ENCODE data around the gene ERFL. TPM values are rescaled to one million over a fixed set of nuclear protein-coding genes. Genes with fewer than 3 reads are reported as not detected.
A peak's percentile ranks its signal among the peaks of the same experiment; 100 is the strongest.

Gene ERFL
- total RNA-seq, 2 donors from 2014 or later, result not detected

DNA sequence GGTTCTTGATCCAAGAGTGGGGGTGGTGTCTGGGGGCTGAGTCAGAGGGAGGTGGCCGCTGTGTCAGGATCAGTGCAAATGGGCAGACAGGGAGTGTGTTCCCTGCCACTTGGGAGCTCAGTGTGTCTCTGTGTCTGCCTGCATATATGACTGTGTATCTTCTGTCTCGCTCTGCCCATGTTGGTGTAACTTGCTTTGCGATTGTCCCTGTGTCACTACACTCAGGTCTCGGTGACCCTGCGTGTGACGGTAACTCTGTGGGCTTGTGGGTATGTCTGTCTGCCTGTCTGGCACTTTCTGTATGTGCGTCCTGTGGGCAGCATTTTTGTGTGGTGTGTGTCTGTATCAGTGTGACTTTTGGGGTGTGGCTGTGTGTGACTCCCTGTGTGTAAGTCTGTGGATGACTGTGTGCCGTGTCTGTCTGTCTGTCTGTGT is 8.2 kb upstream of the ERFL start:
- no peak overlapping the region for H3K4me3 ChIP-seq
- H3K9me3 ChIP-seq, result no peaks in the 10 kb centered on the region
- no peaks in the 10 kb centered on the region for H3K36me3 ChIP-seq
- H3K27ac ChIP-seq, result no peak overlapping the region
- DNase-seq (ENCODE audit: low spot score), result no peak
- peaks cover 2 to 29% of the 10 kb centered on the region in 2 donors for H3K27me3 ChIP-seq
- peaks cover 0 to 21% of the 10 kb centered on the region in 2 donors for H3K4me1 ChIP-seq
- TF ChIP-seq, protein P1, sequence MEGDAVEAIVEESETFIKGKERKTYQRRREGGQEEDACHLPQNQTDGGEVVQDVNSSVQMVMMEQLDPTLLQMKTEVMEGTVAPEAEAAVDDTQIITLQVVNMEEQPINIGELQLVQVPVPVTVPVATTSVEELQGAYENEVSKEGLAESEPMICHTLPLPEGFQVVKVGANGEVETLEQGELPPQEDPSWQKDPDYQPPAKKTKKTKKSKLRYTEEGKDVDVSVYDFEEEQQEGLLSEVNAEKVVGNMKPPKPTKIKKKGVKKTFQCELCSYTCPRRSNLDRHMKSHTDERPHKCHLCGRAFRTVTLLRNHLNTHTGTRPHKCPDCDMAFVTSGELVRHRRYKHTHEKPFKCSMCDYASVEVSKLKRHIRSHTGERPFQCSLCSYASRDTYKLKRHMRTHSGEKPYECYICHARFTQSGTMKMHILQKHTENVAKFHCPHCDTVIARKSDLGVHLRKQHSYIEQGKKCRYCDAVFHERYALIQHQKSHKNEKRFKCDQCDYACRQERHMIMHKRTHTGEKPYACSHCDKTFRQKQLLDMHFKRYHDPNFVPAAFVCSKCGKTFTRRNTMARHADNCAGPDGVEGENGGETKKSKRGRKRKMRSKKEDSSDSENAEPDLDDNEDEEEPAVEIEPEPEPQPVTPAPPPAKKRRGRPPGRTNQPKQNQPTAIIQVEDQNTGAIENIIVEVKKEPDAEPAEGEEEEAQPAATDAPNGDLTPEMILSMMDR (IDR thresholded peaks at IDR 0.05), result no peak

DNA sequence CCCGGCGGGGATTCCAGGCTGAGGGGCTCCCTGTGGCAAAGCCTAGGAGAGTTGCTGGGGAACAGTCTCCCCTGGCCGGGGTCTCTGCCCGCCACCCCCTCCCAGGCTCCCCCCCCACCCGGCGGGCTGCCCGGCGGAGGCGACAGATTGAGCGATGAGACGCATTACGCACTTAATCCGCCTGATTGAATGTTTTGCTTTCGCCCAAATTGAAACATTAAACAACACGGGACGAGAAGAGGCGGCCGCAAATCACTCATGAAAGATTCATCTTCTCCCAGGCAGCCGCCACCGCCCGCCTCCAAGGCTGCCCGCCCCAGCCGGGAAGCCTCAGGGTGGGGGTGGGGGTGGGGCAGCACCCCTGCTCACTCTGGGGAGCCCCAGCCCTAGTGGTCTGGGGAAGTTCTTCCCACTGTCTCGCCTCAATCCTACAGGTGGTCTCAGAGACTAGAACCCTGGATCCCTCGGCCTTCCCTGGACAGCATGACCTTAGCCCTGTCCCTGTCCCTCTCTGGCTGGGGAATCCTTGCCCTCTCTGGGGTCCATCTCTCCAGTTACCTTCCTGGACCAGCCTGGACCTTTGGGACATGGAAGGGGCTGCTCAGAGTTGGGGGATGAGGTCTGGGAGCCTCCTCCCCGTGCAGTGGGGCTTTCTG is 7.6 kb upstream of the ERFL start:
- peaks cover 3 to 28% of the 10 kb centered on the region in 2 donors for H3K27me3 ChIP-seq
- H3K9me3 ChIP-seq, result no peaks in the 10 kb centered on the region
- no peaks in the 10 kb centered on the region for H3K36me3 ChIP-seq
- no peak overlapping the region for H3K27ac ChIP-seq
- DNase-seq (ENCODE audit: low spot score), result no peak
- H3K4me1 ChIP-seq, result peaks cover 0 to 16% of the 10 kb centered on the region in 2 donors
- no peak overlapping the region for H3K4me3 ChIP-seq
- TF ChIP-seq, protein P1 (IDR thresholded peaks at IDR 0.05), result no peak

DNA sequence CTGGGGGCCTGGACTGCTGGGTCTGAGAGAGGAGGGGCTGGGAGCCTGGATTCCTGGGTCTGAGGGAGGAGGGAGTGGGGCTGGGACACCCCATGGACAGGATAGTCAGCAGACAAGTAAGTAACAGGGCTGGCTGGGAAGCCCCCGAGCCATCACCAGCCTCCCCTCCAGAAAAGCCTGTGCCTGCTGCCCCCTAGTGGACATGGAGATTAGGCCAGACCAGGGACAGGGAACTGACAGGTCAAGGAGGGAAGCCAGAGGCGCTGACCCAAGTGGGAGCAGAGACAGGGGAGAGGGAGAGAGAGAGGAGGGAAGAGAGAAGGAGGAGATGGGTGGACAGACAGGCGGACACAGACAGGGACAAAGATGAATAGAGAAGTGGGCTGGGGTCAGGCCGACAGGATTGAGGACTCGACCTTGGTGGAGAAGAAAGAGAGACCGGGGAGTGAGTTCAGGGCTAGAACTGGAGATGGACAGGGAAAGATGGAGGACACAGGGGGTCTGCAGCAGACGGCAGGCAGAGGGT is 6.7 kb upstream of the ERFL start:
- Histone ChIP-seq H3K36me3 (no peaks in the 10 kb centered on the region), H3K4me1 (peaks cover 0 to 6% of the 10 kb centered on the region in 2 donors), H3K4me3 (no peak overlapping the region), H3K9me3 (no peaks in the 10 kb centered on the region), H3K27ac (no peak overlapping the region), H3K27me3 (peaks cover 6 to 28% of the 10 kb centered on the region in 2 donors)
- TF ChIP-seq, protein P1 (IDR thresholded peaks at IDR 0.05), result peak; percentile 67 to 77
- no peak for DNase-seq (ENCODE audit: low spot score)

DNA sequence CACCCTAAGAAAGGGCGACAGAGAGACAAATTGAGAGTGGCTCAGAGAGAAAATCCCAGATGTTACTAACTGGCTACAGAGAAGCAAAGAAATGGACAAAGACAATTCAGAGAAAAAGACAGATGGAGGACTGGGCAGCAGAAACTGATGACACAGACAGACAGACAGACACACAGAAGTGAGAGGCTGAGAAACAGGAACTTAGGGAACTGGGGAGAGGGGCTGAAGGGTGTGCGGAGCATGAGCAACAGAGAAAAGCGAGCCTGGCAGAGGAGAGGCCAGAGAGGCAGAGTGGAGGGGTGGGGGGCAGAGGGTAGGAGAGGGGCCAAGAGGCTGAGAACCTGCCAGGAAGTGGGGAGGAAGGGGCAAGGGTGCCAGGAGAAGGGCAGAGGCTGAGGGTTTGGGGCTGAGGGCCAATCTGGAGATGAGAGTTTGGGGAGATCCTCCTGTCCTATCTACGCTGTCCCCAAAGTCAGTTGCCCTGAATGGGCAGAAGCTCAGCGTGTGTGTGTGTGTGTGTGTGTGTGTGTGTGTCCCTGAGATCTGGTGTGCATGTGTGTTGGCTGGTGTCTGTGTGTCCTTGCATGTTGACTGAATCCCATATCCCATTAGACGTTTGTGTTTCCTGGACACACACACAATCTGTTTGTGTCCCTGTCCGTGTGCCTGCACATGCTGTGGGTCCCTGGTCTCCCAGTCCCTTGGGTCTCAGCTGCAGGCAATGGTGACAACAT is 5.6 kb upstream of the ERFL start:
- TF ChIP-seq, protein P1 (IDR thresholded peaks at IDR 0.05), result no peak
- H3K27me3 ChIP-seq, result peaks cover 16 to 37% of the 10 kb centered on the region in 2 donors
- no peak for DNase-seq (ENCODE audit: low spot score)

DNA sequence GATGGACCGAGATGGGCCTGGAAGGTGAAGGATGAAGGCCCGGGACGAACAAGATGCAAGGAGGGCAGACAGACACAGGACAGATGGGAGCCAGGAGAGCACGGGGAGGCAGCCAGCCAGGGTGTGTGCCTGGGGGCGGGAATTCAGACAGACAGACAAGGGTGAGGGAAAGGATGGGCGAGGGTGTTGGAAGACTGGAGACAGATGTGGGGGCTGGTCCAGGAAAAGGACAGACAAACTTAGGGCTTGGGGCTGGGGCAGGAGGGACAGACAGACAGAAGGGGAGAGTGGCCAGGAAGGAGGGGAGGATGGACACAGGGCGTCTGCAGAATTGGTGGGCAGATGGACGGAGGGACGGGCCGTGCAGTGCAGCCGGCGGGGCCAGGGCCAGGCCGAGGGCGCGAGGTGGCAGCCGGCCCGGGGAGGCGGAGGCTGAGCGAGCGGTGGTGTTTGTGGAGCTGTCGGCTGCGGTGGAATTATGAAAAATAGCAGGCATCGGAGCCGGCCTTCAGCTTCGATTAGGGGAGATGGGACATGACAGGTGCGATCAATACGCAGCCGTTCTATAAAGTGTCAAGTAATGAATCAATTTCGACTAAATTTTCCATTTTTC is 4.6 kb upstream of the ERFL start:
- Histone ChIP-seq H3K4me1 (peaks cover 0 to 18% of the 10 kb centered on the region in 2 donors), H3K4me3 (no peak overlapping the region), H3K9me3 (no peaks in the 10 kb centered on the region), H3K36me3 (no peaks in the 10 kb centered on the region), H3K27me3 (peaks cover 16 to 48% of the 10 kb centered on the region in 2 donors), H3K27ac (no peak overlapping the region)
- no peak for DNase-seq (ENCODE audit: low spot score)
- TF ChIP-seq, protein P1 (IDR thresholded peaks at IDR 0.05), result no peak

More for the DNA sequence above, 5.6 kb upstream of the ERFL start:
- Histone ChIP-seq H3K27ac (no peak overlapping the region), H3K36me3 (no peaks in the 10 kb centered on the region), H3K4me1 (peaks cover 0 to 8% of the 10 kb centered on the region in 2 donors), H3K4me3 (no peak overlapping the region), H3K9me3 (no peaks in the 10 kb centered on the region)

Measured in right atrium auricular region (tissue), 2 donors.